Neuronal stem cell (in vitro differentiated cells): ENCODE data around the gene RALGAPA2.

Source experiments
- DNase-seq: peaks from one replicate; pipeline ENCODE4 v3.0.0-alpha.2; 2013; ENCODE audit warnings: low spot score
- H2AFZ ChIP-seq: one replicate; pipeline ENCODE4 v1.6.1; 2013; ENCODE audit warnings: mild to moderate bottlenecking, low read length, inconsistent platforms
- H2AK5ac ChIP-seq: 2 replicates; pipeline ENCODE4 v1.6.1; 2013; ENCODE audit warnings: low read depth, mild to moderate bottlenecking, inconsistent platforms, low read length, moderate library complexity, mixed read lengths
- H2BK120ac ChIP-seq: 2 replicates; pipeline ENCODE4 v1.6.1; 2013; ENCODE audit warnings: low read depth, mild to moderate bottlenecking, inconsistent platforms, low read length, moderate library complexity, mixed read lengths
- H2BK12ac ChIP-seq: one replicate; pipeline ENCODE4 v1.6.1; 2013; ENCODE audit warnings: low read length, inconsistent platforms
- H2BK15ac ChIP-seq: 2 replicates; pipeline ENCODE4 v1.6.1; 2013; ENCODE audit warnings: mild to moderate bottlenecking, low read length, inconsistent platforms, mixed read lengths
- H2BK5ac ChIP-seq: one replicate; pipeline ENCODE4 v1.6.1; 2013; ENCODE audit warnings: inconsistent platforms, mild to moderate bottlenecking, low read length, moderate library complexity
- H3K14ac ChIP-seq: one replicate; pipeline ENCODE4 v1.6.1; 2013; ENCODE audit warnings: low read length, inconsistent platforms
- H3K18ac ChIP-seq: 2 replicates; pipeline ENCODE4 v1.6.1; 2013; ENCODE audit warnings: low read length, inconsistent platforms
- H3K23ac ChIP-seq: 2 replicates; pipeline ENCODE4 v1.6.1; 2013; ENCODE audit warnings: low read depth, mild to moderate bottlenecking, mixed read lengths, low read length, inconsistent platforms; ENCODE audit not compliant: poor library complexity
- H3K27ac ChIP-seq: replicated peaks from 3 replicates; pipeline ENCODE4 v1.5.1; 2013; ENCODE audit warnings: low read length, inconsistent platforms
- H3K27me3 ChIP-seq, 3 experiments: 2 replicates each; pipeline ENCODE4 v1.6.1; 2013; ENCODE audit warnings: low read length in 3 of 3, mild to moderate bottlenecking in 2 of 3, inconsistent platforms in 1 of 3, low read depth in 1 of 3, mixed read lengths in 1 of 3, moderate library complexity in 1 of 3; ENCODE audit not compliant: control insufficient read depth in 3 of 3, insufficient read depth in 3 of 3
- H3K36me3 ChIP-seq, 2 donors: replicated peaks in 1 of 2; 2 replicates each; pipeline ENCODE4 v1.6.1; 2013; ENCODE audit warnings: low read length in 2 of 2; ENCODE audit not compliant: control insufficient read depth in 2 of 2, insufficient read depth in 2 of 2
- H3K4ac ChIP-seq: 2 replicates; pipeline ENCODE4 v1.6.1; 2013; ENCODE audit warnings: inconsistent platforms, mild to moderate bottlenecking, low read length, moderate library complexity
- H3K4me1 ChIP-seq, 2 donors: 1 replicate in 1 of 2; 2 replicates in 1 of 2; pipeline ENCODE4 v1.6.1; 2013; ENCODE audit warnings: low read length in 2 of 2, low read depth in 1 of 2; ENCODE audit not compliant: control insufficient read depth in 2 of 2, insufficient read depth in 1 of 2
- H3K4me2 ChIP-seq: one replicate; pipeline ENCODE4 v1.6.1; 2013; ENCODE audit warnings: mild to moderate bottlenecking, low read length, inconsistent platforms; ENCODE audit not compliant: insufficient read depth, poor library complexity, severe bottlenecking
- H3K4me3 ChIP-seq, 2 donors: 2 replicates each; pipeline ENCODE4 v1.5.1; 2013; ENCODE audit warnings: low read length in 2 of 2, mild to moderate bottlenecking in 2 of 2, inconsistent platforms in 1 of 2, moderate library complexity in 1 of 2
- H3K79me1 ChIP-seq: one replicate; pipeline ENCODE4 v1.6.1; 2013; ENCODE audit warnings: low read depth, mild to moderate bottlenecking, inconsistent platforms, low read length, moderate library complexity
- H3K9ac ChIP-seq: one replicate; pipeline ENCODE4 v1.6.1; 2013; ENCODE audit warnings: mild to moderate bottlenecking, low read depth, low read length, inconsistent platforms; ENCODE audit not compliant: poor library complexity
- H3K9me3 ChIP-seq, 2 donors: replicated peaks in 1 of 2; 2 replicates each; pipeline versions ENCODE3 to v1.6.1; 2013; ENCODE audit warnings: low read length in 2 of 2, mild to moderate bottlenecking in 2 of 2, inconsistent platforms in 1 of 2, low read depth in 1 of 2, mixed read lengths in 1 of 2, moderate library complexity in 1 of 2; ENCODE audit not compliant: control insufficient read depth in 2 of 2, insufficient read depth in 1 of 2
- H4K8ac ChIP-seq: one replicate; pipeline ENCODE4 v1.6.1; 2013; ENCODE audit warnings: low read depth, mild to moderate bottlenecking, inconsistent platforms, low read length, moderate library complexity
- H4K91ac ChIP-seq: one replicate; pipeline ENCODE4 v1.6.1; 2013; ENCODE audit warnings: low read length, low read depth, mild to moderate bottlenecking, inconsistent platforms; ENCODE audit not compliant: poor library complexity
- WGBS, 2 donors: extraction: QIAGEN DNeasy Blood & Tissue Kit; methylation state at CpG; one replicate each; pipeline ENCODE4 v1.1.7; 2013; ENCODE audit warnings: missing lambda C conversion rate in 2 of 2, mixed read lengths in 1 of 2; ENCODE audit not compliant: insufficient read length in 2 of 2, insufficient replicate concordance in 1 of 2; ENCODE audit errors: extremely low coverage in 2 of 2; 5-methylcytosine and 5-hydroxymethylcytosine counted together

Gene RALGAPA2

GRCh38 chr20:20462185-20462584 is 250.3 kb downstream of the RALGAPA2 start:
- H3K18ac ChIP-seq = peak overlapping the region; percentile 12
- no peaks in the 10 kb centered on the region for H3K79me1 ChIP-seq
- H3K36me3 ChIP-seq = no peaks in the 10 kb centered on the region
- no peak overlapping the region for H2BK5ac ChIP-seq
- no peak overlapping the region for H2BK12ac ChIP-seq
- no peak overlapping the region for H2AFZ ChIP-seq
- no peak overlapping the region for H4K8ac ChIP-seq
- no peak overlapping the region for H3K27ac ChIP-seq
- H3K9ac ChIP-seq = no peak overlapping the region
- H3K14ac ChIP-seq = no peak overlapping the region
- peaks cover 25 to 64% of the 10 kb centered on the region in 2 donors for H3K4me1 ChIP-seq
- H3K9me3 ChIP-seq = peaks cover 0 to 2% of the 10 kb centered on the region in 2 donors
- H3K4me3 ChIP-seq = no peak overlapping the region
- H2BK120ac ChIP-seq = no peak overlapping the region
- no peak overlapping the region for H3K23ac ChIP-seq
- no peak overlapping the region for H2AK5ac ChIP-seq
- no peaks in the 10 kb centered on the region for H3K27me3 ChIP-seq
- no peak overlapping the region for H2BK15ac ChIP-seq
- no peak overlapping the region for H3K4me2 ChIP-seq
- no peak overlapping the region for H4K91ac ChIP-seq
- DNase-seq = no peak
- no CpG with 5 or more reads among the region's 3 CpGs for WGBS, 2 donors
- H3K4ac ChIP-seq = no peak overlapping the region

- Histone ChIP-seq H2BK120ac (no peak overlapping the region), H4K91ac (no peak overlapping the region), H2AK5ac (no peak overlapping the region), H3K23ac (no peak overlapping the region), H3K4me3 (no peak overlapping the region), H4K8ac (no peak overlapping the region), H3K9ac (no peak overlapping the region), H2BK15ac (no peak overlapping the region), H3K18ac (peak overlapping the region; percentile 59), H2BK12ac (no peak overlapping the region), H3K4me1 (peaks cover 24 to 61% of the 10 kb centered on the region in 2 donors), H3K27me3 (no peaks in the 10 kb centered on the region), H3K36me3 (no peaks in the 10 kb centered on the region), H3K27ac (peak overlapping the region; percentile 25), H2AFZ (no peak overlapping the region), H3K9me3 (peaks cover 0 to 2% of the 10 kb centered on the region in 2 donors), H2BK5ac (no peak overlapping the region), H3K4ac (no peak overlapping the region), H3K79me1 (no peaks in the 10 kb centered on the region), H3K4me2 (no peak overlapping the region), H3K14ac (no peak overlapping the region)
- no CpG with 5 or more reads among the region's 2 CpGs for WGBS, 2 donors
- no peak for DNase-seq
These were observed 250.9 kb downstream of the RALGAPA2 start for GRCh38 chr20:20461551-20461950.

DNA sequence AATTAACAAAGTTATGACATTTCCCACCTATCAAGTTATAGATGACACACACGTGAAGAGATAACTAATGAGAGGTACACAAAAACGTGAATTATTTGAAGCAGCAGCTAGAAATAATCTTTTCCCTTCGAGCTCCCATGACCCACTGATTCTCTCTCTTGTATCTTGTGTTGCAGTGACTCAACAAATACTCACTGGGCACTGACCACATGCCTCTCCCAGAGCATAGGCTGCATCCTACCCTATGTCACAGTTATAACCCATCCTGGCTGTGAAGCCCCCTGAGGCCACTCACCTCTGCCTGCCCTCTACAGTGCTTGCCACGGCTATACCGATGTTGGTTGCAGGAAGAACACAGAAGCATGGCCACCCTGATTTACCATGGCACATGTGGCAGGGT is 252.7 kb downstream of the RALGAPA2 start:
- Histone ChIP-seq H3K4ac (no peak overlapping the region), H4K91ac (no peak overlapping the region), H3K27me3 (no peaks in the 10 kb centered on the region), H3K14ac (no peak overlapping the region), H3K9me3 (peaks cover 0 to 2% of the 10 kb centered on the region in 2 donors), H2BK5ac (no peak overlapping the region), H3K36me3 (no peaks in the 10 kb centered on the region), H3K79me1 (no peaks in the 10 kb centered on the region), H2BK120ac (no peak overlapping the region), H2BK12ac (no peak overlapping the region), H3K4me3 (no peak overlapping the region), H3K9ac (no peak overlapping the region), H3K23ac (no peak overlapping the region), H2BK15ac (peak overlapping the region; percentile 18), H3K27ac (no peak overlapping the region), H3K4me2 (no peak overlapping the region), H3K18ac (peak overlapping the region; percentile 70), H3K4me1 (peaks cover 17 to 42% of the 10 kb centered on the region in 2 donors), H2AK5ac (peak overlapping the region; percentile 10), H2AFZ (no peak overlapping the region), H4K8ac (no peak overlapping the region)
- DNase-seq = no peak
- WGBS, 2 donors = no CpG with 5 or more reads among the region's 5 CpGs

DNA sequence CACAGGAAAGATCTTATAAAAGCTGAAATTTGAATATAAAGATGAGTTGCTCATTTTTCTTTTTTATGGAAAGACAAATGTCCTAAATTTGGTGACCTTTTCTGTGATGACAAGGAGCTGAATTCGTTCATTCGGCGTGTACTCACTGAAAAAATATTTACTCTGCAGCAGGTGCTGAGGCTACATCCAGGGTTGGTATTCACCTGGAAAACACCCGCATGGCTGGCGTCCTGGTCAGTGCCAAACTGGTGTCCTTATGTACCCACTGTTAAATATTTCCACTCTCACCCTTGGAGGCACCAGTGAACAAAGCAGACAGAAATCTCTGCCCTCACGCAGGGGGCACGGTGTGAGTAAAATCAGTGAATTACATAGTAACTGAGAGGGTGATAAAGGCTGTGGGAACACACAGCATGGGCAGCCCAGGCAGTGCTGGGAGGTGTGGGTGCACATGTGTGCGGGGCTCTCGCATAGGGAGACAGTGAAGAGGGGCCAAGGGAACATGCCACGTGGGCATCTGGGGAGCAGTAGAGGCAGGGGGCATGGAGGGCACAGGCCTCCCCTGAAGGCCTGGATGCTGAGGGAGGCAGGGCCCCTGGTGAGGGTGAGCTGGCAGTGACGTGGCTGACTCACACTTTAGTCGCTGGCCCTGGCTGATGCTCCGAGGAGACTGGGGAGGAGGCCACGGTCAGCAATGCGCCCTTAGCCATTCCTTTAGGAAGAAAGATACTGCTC is 254.9 kb downstream of the RALGAPA2 start:
- Histone ChIP-seq H4K91ac (peak overlapping the region; percentile 22), H3K4me1 (peaks cover 22 to 32% of the 10 kb centered on the region in 2 donors), H3K4ac (peak overlapping the region; percentile 19), H2AFZ (no peak overlapping the region), H4K8ac (no peak overlapping the region), H3K36me3 (no peaks in the 10 kb centered on the region), H3K14ac (no peak overlapping the region), H2AK5ac (peak overlapping the region; percentile 24), H3K4me2 (no peak overlapping the region), H2BK15ac (no peak overlapping the region), H3K27me3 (no peaks in the 10 kb centered on the region), H2BK12ac (peak overlapping the region; percentile 80), H2BK120ac (peak overlapping the region; percentile 32), H3K18ac (peak overlapping the region; percentile 78), H3K9me3 (peaks cover 0 to 2% of the 10 kb centered on the region in 2 donors), H2BK5ac (peak overlapping the region; percentile 60), H3K23ac (peak overlapping the region; percentile 77), H3K4me3 (no peak overlapping the region), H3K79me1 (no peaks in the 10 kb centered on the region), H3K9ac (peak overlapping the region; percentile 24), H3K27ac (no peak overlapping the region)
- no CpG with 5 or more reads among the region's 15 CpGs for WGBS, 2 donors
- DNase-seq = no peak
